IPS DF 19.7 (cell line): Measurements from ENCODE around the gene ENPP1.
"Not testable (repeated sequence)": the region's sequence is repeated elsewhere in the genome, so short reads cannot be mapped to it uniquely, and the experiment has no call there.

Source experiments
- DNase-seq: peaks from one replicate; pipeline ENCODE4 v3.0.0-alpha.2; 2013; ENCODE audit warnings: low read depth, low spot score

The ENPP1 gene

DNA sequence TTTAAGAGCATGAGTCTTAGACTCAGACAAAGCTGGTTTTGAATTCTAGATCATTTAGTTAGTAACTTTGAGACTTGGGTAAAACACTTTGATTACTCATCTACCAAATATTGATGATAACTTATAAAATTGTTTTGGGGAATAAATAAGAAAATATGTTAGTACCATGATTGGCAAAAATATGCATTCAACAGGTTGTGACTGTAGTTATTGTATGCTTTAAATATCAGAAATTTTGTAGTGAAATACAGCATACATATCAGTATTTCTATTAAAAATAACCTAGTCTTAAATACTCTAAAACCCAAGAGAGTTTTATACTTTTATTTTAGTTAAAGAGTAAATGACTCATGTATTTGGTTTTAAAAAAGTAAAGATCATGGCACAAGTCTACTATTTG is 68.7 kb downstream of the ENPP1 start:
- no peak for DNase-seq

DNA sequence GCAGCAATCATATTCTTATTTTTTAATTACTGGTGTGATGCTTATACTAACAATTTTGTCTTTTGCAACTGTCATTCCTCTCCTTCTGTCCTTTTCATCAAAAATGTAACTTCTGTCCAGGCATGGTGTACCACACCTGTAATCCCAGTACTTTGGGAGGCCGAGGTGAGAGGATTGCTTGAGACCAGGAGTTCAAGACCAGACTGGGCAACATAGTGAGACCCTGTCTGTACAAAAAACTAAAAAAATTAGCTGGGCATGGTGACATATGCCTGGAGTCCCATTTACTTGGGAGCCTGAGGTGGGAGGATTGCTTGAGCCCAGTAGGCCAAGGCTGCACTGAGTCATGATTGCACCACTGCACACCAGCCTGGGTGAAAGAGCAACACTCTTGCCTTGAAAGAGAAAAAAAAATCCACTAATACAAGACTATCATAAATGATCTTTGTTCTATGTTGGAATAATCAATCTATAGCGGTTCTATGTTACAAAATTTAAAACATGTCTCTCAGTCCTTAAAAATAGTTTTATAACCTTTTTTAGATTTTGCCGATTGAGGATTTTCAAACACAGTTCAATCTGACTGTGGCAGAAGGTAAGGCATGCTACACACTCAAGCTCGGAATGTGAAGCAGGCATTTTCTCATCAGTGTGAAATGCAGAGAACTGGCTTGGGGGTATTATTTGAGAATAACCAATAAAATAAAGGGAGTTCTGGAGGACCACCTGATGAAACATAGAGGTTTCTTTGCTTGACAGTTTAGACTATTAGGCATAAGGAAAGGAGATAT is 70.4 kb downstream of the ENPP1 start:
- no peak for DNase-seq

GRCh38 chr6:131883016-131883415 is 75.2 kb downstream of the ENPP1 start:
- DNase-seq, result no peak

DNA sequence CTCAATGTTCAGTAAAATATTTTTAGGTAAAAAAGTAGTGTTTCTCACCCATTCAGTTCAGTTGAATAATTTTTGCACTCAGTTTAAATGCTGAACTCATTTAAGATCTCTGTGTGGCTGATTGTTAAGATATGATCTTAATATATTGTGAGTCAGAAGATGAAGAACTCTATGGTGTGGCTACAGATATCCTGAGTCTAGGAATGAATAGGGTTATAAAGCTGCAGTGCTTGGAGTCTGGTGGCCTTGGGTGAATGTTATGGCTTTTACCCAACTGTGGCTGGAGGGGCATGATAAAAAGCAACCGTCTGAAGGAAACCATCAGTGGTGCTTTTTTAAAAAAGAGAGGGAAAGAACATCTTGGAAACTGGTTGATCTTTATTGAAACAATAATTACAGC is 77.4 kb downstream of the ENPP1 start:
- DNase-seq, result no peak

DNA sequence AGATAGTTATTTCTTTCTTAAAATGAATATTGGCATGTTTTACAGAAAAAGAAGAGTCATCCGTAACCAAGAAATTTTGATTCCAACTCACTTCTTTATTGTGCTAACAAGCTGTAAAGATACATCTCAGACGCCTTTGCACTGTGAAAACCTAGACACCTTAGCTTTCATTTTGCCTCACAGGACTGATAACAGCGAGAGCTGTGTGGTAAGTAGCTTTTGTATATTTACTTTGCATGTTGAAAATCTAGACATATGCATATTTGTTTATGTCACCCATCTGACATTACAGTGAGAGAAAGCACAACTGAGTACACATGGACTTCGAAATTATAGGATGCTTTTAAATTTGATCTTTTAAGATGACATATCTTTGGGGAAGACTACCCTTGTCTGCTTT is 78.7 kb downstream of the ENPP1 start:
- no peak for DNase-seq

- no peak for DNase-seq
These were observed 82.3 kb downstream of the ENPP1 start for GRCh38 chr6:131890091-131890490.

DNA sequence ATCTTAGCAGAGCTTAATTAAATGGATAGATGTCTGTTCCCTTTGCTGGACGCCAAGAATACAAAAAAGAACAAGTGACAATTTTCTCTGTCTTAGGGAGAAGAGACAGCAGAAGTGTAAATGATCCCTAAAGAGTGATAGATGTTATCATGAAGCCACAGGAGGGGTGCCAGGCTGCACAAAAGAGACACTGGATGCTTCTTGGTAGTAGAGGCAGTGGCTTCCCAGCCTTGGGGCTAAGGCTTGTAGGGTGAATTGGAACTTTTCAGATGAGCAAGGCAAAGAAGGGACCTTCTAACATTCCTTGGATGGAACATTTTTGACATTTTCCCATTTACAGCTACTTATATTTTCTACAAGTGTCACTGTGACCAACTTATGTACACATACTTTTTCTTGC is 85.4 kb downstream of the ENPP1 start:
- no peak for DNase-seq

GRCh38 chr6:131894493-131895424 is 86.9 kb downstream of the ENPP1 start:
- no peak for DNase-seq

GRCh38 chr6:131897050-131897435 is 89.2 kb downstream of the ENPP1 start:
- DNase-seq, result no peak

GRCh38 chr6:131897621-131898020 is 89.8 kb downstream of the ENPP1 start:
- DNase-seq, result no peak

DNA sequence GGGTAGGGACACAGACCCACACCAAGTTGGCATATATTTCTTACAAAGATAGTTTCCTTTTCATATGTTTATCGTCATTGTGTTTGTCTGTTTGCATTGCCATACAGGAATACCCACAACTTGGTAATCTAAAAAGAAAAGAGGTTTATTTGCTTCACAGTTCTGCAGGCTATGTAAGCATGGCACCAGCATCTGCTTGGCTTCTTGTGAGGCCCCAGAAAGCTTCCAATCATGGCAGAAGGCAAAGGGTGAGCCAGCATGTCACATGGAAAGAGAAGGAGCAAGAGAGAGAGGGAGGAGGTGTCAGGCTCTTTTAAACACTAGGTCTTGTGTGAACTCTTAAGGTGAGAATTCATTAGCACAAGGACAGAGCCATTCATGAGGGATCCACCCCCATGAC is 90.9 kb downstream of the ENPP1 start:
- no peak for DNase-seq

GRCh38 chr6:131900231-131900630 is 92.4 kb downstream of the ENPP1 start:
- no peak for DNase-seq

DNA sequence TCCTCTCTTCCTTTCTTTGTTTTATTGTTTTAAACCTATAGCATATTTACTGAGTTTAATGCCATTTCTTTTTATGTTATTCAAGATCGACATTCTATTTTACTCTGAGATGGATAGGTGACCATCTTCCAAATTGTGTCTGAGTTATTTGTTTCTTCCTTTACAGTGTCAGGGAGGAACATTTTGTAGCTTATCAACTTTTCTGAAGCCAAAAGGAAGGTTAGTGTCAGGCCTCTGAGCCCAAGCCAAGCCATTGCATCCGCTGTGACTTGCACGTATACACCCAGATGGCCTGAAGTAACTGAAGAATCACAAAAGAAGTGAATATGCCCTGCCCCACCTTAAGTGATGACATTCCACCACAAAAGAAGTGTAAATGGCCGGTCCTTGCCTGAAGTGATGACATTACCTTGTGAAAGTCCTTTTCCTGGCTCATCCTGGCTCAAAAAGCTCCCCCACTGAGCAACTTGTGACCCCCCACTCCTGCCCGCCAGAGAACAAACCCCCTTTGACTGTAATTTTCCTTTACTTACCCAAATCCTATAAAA is 93.6 kb downstream of the ENPP1 start:
- not testable (repeated sequence) for DNase-seq

- DNase-seq, result not testable (repeated sequence)
These were observed 95.9 kb downstream of the ENPP1 start for GRCh38 chr6:131903734-131904133.

- not testable (repeated sequence) for DNase-seq
These were observed 101.0 kb downstream of the ENPP1 start for GRCh38 chr6:131908787-131909186.

DNA sequence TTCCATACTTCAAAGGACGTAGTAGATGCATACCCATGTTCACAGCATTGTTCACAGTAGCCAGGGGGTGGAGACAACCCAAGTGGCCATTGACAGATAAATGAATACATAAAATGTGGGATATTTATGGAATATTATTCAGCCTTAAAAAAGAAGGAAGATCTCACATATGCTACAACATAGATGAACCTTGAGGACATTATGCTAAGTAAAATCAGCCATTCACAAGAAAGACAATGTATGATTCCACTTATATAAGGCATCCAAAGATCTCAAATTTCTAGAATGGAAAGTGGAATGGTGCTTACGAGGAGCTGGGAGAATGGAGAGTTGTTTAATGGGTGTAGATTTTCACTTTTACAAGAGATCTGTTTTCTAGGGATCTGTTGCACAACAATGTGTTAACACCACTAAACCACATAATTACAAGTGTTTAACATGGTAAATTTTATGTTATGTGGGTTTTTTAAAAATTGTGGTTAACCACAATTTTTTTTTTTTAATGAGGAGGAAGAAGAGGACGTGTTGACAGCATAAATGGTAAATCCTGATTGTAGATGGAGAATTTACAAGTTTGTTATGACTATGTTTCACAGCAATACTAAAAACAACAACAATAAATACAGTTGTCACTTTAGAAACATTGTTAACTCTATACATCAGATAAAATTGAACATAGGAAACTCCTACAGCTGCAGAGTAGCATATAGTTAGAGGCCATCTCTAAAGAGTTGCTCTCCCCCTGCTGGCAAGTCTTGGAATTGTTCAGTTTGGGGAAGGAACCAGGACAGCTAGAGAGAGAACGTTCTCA is 101.8 kb downstream of the ENPP1 start:
- no peak for DNase-seq

- DNase-seq, result no peak
These were observed 102.4 kb downstream of the ENPP1 start for GRCh38 chr6:131910219-131910589.

GRCh38 chr6:131910956-131911355 is 103.1 kb downstream of the ENPP1 start:
- DNase-seq, result no peak

DNA sequence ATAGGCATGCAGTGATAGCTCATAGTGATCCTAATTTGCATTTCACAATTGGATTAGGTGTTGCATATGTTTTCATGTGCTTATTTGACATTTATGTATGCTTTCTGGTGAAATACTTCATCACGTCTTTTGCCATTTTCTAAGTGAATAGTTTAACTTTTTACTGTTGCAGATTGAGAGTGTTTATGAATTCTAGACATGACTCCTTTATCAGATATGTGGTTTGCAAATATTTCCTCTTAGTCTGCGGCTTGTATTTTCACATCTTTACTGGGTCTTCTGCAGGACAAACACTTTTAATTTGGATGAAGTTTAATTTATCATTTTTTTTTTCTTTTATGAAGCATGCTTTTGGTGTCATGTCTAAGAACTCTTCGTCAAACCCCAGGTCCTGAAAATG is 104.1 kb downstream of the ENPP1 start:
- no peak for DNase-seq

DNA sequence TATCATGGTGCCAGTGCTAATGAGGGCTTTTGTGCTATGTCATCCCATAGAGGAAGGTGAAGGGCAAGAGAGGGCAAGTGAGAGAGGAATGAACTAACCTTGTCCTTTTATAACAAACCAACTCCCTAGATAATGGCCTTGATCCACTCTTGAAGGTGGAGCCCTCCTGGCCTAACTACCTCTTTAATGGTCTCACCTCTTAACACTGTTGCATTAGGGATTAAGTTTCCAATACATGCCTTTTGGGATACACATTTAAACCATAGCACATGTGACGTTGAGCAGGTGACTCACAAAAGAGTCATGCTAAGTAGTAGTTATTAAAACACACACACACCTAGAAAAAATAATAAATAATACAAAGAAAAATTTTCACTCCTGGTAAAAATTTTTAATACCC is 106.4 kb downstream of the ENPP1 start:
- DNase-seq, result no peak

DNA sequence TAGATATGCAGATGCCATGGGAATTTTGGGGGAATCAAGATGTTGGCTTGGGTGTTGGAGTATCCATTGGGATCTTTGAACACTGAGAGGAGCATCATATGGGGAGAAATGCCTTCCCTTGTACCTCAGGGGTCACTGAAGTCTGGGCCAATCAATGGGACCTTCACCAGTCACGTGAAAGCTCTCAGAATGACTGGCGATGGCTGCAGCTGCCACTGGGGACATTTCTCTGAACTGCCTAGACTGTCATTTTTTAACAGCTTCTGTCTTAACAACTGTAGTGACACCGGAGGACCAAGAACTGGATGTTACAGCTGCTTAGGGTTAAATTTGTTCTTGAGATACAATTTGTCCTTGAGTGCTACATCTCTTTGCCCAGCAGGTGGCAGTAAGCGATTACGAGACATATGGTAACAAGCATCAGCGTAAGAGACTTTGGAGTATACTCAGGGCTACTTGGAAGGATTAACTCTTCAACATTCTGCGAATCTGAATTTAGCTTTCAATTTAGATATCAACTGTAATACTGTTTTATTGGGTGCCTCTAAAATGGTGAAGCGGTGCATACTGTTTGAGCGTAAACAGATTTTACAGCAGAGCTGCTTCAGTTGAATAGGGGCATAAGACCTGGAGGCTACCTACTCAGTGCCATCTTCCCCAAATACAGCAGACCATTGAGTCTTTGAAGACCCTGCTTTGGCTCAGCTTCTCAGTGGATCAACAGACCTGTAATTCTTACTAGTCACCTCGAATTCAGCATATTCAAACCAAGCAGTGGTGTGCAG is 107.3 kb downstream of the ENPP1 start:
- DNase-seq, result no peak
